ENCODE data around the gene TPT1. TPM values are rescaled to one million over a fixed set of nuclear protein-coding genes. Genes with fewer than 3 reads are reported as not detected.

Gene TPT1
- total and polyA plus RNA-seq, 2 donors (not counting 1 experiment from before 2014, with no cell fraction given) = 2,507 to 4,871 TPM

GRCh38 chr13:45341799-45342500 lies 967 bp upstream of the TPT1 start:
- Mint-ChIP-seq H3K4me1 (peaks cover 47% of the 10 kb centered on the region), H3K27me3 (no peaks in the 10 kb centered on the region), H3K27ac (peak overlapping the region; percentile 100), H3K9me3 (ENCODE audit: insufficient read depth) (no peaks in the 10 kb centered on the region), H3K4me3 (peak overlapping the region; percentile 99)
- Histone ChIP-seq H3K4me2 (replicated peaks; ENCODE audit: low read depth, low read length, poor library complexity, severe bottlenecking) (peak overlapping the region; percentile 97), H3K79me2 (ENCODE audit: control insufficient read depth, insufficient read depth, low read length) (peaks cover 51% of the 10 kb centered on the region), H3K27ac (ENCODE audit: low read length in 2 of 2) (peak overlapping the region; percentile 72 to 84), H3K4me1 (ENCODE audit: control insufficient read depth in 2 of 2, insufficient read depth in 2 of 2, low read length in 2 of 2) (peaks cover 31 to 35% of the 10 kb centered on the region in 2 donors), H3K9ac (ENCODE audit: low read length) (peak overlapping the region; percentile 95), H3K36me3 (replicated peaks in 1 of 2; ENCODE audit: control extremely low read depth in 1 of 2, control insufficient read depth in 1 of 2, extremely low read depth in 1 of 2, insufficient read depth in 2 of 2, low read length in 1 of 2) (peaks cover 3 to 34% of the 10 kb centered on the region in 2 experiments), H3K9me3 (ENCODE audit: control extremely low read depth in 1 of 3, control insufficient read depth in 2 of 3, insufficient read depth in 1 of 3, low read length in 2 of 3) (no peaks in the 10 kb centered on the region), H3K4me3 (ENCODE audit: control extremely low read depth in 1 of 5, extremely low read depth in 1 of 5, insufficient read depth in 1 of 5, low read depth in 2 of 5, low read length in 4 of 5) (peak overlapping the region; percentile 54 to 97 (median 84)), H2AFZ (ENCODE audit: insufficient read depth, low read depth, low read length, poor library complexity, severe bottlenecking) (peak overlapping the region; percentile 96), H3K27me3 (replicated peaks in 1 of 4; ENCODE audit: control extremely low read depth in 1 of 4, control insufficient read depth in 3 of 4, insufficient read depth in 4 of 4, low read length in 3 of 4) (no peaks in the 10 kb centered on the region), H4K20me1 (ENCODE audit: control insufficient read depth, insufficient read depth, low read length, poor library complexity, severe bottlenecking) (peaks cover 39% of the 10 kb centered on the region)
- TF ChIP-seq CTCF (IDR thresholded peaks at IDR 0.05) (no peak), EZH2 (IDR thresholded peaks at IDR 0.05; ENCODE audit: borderline replicate concordance, insufficient read depth, low read depth, low read length, poor library complexity, severe bottlenecking) (no peak)
- CTCF ChIA-PET = interaction anchor here (1.0 to 3.3 kb wide), 7 partner anchors 8 to 52 kb away, joined by 3 to 22 read pairs (median 5); no protein-coding TSS in a partner anchor
- POLR2A ChIA-PET = interaction anchor here (0.5 to 2.0 kb wide), 6 partner anchors 12 to 123 kb away, joined by 3 to 7 read pairs (median 4); partner anchors contain the start of genes COG3 and SLC25A30
- 41% methylated on average over 11 of the region's 17 CpGs for WGBS (ENCODE audit: insufficient coverage)
- DNase-seq (no peak), ATAC-seq (ENCODE audit: low read depth) (no peak)
- intact Hi-C loops (cut with micrococcal nuclease) = loop anchor here (1.0 to 2.0 kb wide), 8 partner anchors 25 to 425 kb away; partner anchors contain the start of genes COG3, GPALPP1, GTF2F2 and NUFIP1
